K562 (cell line): ENCODE data around the gene PKD1L1.

ENCODE experiments used
- ELF1 ChIP-seq: fragments of 200-800 bp; sonication (Bioruptor generic); IDR thresholded peaks from 2 replicates; pipeline ENCODE4 v1.6.1; 2016; ENCODE audit warnings: missing genetic modification characterization, missing compliant biosample characterization
- HDAC2 ChIP-seq: fragments of 450-650 bp; IDR thresholded peaks from 2 replicates; pipeline ENCODE4 v1.6.1; 2016; ENCODE audit warnings: mild to moderate bottlenecking
- JUN ChIP-seq, 2 experiments: sonication (generic) in 1 of 2; formaldehyde crosslinking in 1 of 2; IDR thresholded peaks; 2 replicates each; pipeline versions ENCODE4 v1.6.1 to v1.8.0; 2012 to 2022; ENCODE audit warnings: borderline replicate concordance in 2 of 2, mild to moderate bottlenecking in 2 of 2, improper control_type of control experiment in 1 of 2, low read depth in 1 of 2, low read length in 1 of 2, missing genetic modification reagents in 1 of 2
- MCM7 ChIP-seq, 2 experiments: fragments of 450-650 bp; IDR thresholded peaks; 2 replicates each; pipeline ENCODE4 v1.6.1; 2016 to 2018
- MXI1 ChIP-seq: IDR thresholded peaks from 2 replicates; pipeline ENCODE4 v1.6.1; 2011; ENCODE audit warnings: low read depth, mild to moderate bottlenecking, improper control_type of control experiment, low read length
- POLR2A ChIP-seq: fragments of 450-650 bp; conservative IDR thresholded peaks from 2 replicates; pipeline ENCODE4 v1.6.1; 2016
- RAD21 ChIP-seq, 2 experiments: fragments of 250-450 bp in 1 of 2; fragments of 450-650 bp in 1 of 2; sonication (Bioruptor Pico) in 1 of 2; formaldehyde crosslinking in 1 of 2; IDR thresholded peaks in 1 of 2; conservative IDR thresholded peaks in 1 of 2; 2 replicates each; pipeline versions ENCODE4 v1.4.0 to v1.8.0; 2020 to 2022; ENCODE audit warnings: mild to moderate bottlenecking in 2 of 2, moderate library complexity in 1 of 2
- ZC3H11A ChIP-seq: IDR thresholded peaks from 2 replicates; pipeline ENCODE4 v1.6.1; 2012; ENCODE audit warnings: low read depth, low read length, improper control_type of control experiment
- ZFP36 ChIP-seq: fragments of 150-350 bp; IDR thresholded peaks from 2 replicates; pipeline ENCODE4 v1.6.1; 2018; ENCODE audit warnings: low read length, low read depth; ENCODE audit not compliant: partially characterized antibody
- ZNF561 ChIP-seq: fragments of 450-650 bp; formaldehyde crosslinking; conservative IDR thresholded peaks from 2 replicates; pipeline ENCODE4 v1.4.0; 2020; ENCODE audit warnings: mild to moderate bottlenecking, moderate library complexity
- TF ChIP-seq, protein P1 (sequence below): sonication (generic); formaldehyde crosslinking; IDR thresholded peaks from 2 replicates; pipeline ENCODE4 v1.8.0; 2023; ENCODE audit warnings: mild to moderate bottlenecking, missing genetic modification reagents
- TF ChIP-seq, protein P2 (sequence below): fragments of 250-450 bp; sonication (Bioruptor Pico); IDR thresholded peaks from 2 replicates; pipeline ENCODE4 v1.8.0; 2021; ENCODE audit warnings: borderline replicate concordance, mild to moderate bottlenecking, moderate library complexity; ENCODE audit not compliant: poor library complexity, severe bottlenecking
- TF ChIP-seq, protein P3 (sequence below), 2 experiments: IDR thresholded peaks; 2 replicates each; pipeline ENCODE4 v1.6.1; 2012; ENCODE audit warnings: improper control_type of control experiment in 2 of 2, low read depth in 2 of 2, low read length in 2 of 2, borderline replicate concordance in 1 of 2
- TF ChIP-seq, protein P4 (sequence below): sonication (generic); formaldehyde crosslinking; IDR thresholded peaks from 2 replicates; pipeline ENCODE4 v1.5.0; 2020; ENCODE audit warnings: missing genetic modification reagents

DNA sequence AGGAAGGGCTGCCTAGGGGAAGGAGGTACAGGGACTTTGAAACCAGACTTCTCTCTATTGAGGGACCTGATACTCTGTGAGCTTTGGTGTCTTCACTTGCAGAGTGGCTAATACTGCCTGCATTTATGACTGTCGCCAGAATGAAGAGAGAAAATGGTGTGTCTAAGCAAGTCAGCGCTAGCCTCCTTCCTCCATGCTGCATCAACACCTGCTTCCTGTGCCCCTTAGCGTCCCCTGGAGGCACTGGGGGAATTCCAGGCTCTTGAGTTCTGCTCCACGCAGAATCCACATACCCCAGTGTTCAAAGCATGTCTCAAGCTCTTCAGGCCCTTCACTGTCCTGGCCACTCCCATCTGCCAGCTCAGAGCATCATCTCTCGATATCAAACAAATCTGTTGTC, 140.5 kb downstream of the PKD1L1 start:
- TF ChIP-seq, protein P1, sequence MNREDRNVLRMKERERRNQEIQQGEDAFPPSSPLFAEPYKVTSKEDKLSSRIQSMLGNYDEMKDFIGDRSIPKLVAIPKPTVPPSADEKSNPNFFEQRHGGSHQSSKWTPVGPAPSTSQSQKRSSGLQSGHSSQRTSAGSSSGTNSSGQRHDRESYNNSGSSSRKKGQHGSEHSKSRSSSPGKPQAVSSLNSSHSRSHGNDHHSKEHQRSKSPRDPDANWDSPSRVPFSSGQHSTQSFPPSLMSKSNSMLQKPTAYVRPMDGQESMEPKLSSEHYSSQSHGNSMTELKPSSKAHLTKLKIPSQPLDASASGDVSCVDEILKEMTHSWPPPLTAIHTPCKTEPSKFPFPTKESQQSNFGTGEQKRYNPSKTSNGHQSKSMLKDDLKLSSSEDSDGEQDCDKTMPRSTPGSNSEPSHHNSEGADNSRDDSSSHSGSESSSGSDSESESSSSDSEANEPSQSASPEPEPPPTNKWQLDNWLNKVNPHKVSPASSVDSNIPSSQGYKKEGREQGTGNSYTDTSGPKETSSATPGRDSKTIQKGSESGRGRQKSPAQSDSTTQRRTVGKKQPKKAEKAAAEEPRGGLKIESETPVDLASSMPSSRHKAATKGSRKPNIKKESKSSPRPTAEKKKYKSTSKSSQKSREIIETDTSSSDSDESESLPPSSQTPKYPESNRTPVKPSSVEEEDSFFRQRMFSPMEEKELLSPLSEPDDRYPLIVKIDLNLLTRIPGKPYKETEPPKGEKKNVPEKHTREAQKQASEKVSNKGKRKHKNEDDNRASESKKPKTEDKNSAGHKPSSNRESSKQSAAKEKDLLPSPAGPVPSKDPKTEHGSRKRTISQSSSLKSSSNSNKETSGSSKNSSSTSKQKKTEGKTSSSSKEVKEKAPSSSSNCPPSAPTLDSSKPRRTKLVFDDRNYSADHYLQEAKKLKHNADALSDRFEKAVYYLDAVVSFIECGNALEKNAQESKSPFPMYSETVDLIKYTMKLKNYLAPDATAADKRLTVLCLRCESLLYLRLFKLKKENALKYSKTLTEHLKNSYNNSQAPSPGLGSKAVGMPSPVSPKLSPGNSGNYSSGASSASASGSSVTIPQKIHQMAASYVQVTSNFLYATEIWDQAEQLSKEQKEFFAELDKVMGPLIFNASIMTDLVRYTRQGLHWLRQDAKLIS: no peak
- TF ChIP-seq ELF1 (tag) (no peak), MCM7 (IDR thresholded peaks at IDR 0.05) (no peak), POLR2A (no peak), MXI1 (no peak), ZFP36 (no peak), HDAC2 (no peak), RAD21 (CRISPR knock-in tag; conservative IDR thresholded peaks at IDR 0.05 in 1 of 2, IDR thresholded peaks at IDR 0.05 in 1 of 2) (no peak), JUN (IDR thresholded peaks at IDR 0.05; ENCODE audit: borderline replicate concordance, low read depth, low read length) (no peak), JUN (CRISPR knock-in tag; IDR thresholded peaks at IDR 0.05; ENCODE audit: borderline replicate concordance) (no peak), ZNF561 (CRISPR knock-in tag) (no peak), ZC3H11A (no peak)
- TF ChIP-seq, protein P2, sequence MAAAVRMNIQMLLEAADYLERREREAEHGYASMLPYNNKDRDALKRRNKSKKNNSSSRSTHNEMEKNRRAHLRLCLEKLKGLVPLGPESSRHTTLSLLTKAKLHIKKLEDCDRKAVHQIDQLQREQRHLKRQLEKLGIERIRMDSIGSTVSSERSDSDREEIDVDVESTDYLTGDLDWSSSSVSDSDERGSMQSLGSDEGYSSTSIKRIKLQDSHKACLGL: no peak
- TF ChIP-seq, protein P3, sequence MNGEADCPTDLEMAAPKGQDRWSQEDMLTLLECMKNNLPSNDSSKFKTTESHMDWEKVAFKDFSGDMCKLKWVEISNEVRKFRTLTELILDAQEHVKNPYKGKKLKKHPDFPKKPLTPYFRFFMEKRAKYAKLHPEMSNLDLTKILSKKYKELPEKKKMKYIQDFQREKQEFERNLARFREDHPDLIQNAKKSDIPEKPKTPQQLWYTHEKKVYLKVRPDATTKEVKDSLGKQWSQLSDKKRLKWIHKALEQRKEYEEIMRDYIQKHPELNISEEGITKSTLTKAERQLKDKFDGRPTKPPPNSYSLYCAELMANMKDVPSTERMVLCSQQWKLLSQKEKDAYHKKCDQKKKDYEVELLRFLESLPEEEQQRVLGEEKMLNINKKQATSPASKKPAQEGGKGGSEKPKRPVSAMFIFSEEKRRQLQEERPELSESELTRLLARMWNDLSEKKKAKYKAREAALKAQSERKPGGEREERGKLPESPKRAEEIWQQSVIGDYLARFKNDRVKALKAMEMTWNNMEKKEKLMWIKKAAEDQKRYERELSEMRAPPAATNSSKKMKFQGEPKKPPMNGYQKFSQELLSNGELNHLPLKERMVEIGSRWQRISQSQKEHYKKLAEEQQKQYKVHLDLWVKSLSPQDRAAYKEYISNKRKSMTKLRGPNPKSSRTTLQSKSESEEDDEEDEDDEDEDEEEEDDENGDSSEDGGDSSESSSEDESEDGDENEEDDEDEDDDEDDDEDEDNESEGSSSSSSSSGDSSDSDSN (IDR thresholded peaks at IDR 0.05; ENCODE audit: borderline replicate concordance in 1 of 2, low read depth in 2 of 2, low read length in 2 of 2): no peak
- TF ChIP-seq, protein P4, sequence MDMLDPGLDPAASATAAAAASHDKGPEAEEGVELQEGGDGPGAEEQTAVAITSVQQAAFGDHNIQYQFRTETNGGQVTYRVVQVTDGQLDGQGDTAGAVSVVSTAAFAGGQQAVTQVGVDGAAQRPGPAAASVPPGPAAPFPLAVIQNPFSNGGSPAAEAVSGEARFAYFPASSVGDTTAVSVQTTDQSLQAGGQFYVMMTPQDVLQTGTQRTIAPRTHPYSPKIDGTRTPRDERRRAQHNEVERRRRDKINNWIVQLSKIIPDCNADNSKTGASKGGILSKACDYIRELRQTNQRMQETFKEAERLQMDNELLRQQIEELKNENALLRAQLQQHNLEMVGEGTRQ (CRISPR knock-in tag): no peak
